HG03342 (cell line): ENCODE data around the gene FOXD1.

ENCODE experiments used
- ATAC-seq: cut with Tn5 transposase; IDR thresholded peaks from one replicate; pipeline ENCODE4 v1.9.1; 2021; ENCODE audit warnings: mild to moderate bottlenecking, moderate library complexity; ENCODE audit not compliant: unreplicated experiment

The FOXD1 gene

DNA sequence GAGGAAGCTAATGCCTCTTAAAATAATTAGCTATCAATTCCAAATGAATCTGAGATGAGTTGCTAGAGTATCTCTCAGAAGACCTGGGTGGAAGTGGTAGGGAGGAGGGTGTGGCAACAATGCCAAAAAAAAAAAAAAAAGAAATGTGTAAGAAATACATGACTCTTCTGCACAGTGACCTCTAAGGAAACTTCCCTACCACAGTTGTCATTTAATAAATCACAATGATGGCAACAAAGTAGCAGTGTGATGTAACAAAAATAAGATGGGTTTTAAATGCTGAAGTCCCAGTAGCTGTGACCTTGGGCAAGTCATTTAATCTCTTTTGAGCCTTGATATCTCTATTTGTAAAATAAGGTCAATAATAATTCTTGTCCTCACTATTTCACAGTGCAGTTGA, 7.2 kb downstream of the FOXD1 start:
- ATAC-seq: no peak

GRCh38 chr5:73440262-73440661, 8.3 kb downstream of the FOXD1 start:
- no peak for ATAC-seq

DNA sequence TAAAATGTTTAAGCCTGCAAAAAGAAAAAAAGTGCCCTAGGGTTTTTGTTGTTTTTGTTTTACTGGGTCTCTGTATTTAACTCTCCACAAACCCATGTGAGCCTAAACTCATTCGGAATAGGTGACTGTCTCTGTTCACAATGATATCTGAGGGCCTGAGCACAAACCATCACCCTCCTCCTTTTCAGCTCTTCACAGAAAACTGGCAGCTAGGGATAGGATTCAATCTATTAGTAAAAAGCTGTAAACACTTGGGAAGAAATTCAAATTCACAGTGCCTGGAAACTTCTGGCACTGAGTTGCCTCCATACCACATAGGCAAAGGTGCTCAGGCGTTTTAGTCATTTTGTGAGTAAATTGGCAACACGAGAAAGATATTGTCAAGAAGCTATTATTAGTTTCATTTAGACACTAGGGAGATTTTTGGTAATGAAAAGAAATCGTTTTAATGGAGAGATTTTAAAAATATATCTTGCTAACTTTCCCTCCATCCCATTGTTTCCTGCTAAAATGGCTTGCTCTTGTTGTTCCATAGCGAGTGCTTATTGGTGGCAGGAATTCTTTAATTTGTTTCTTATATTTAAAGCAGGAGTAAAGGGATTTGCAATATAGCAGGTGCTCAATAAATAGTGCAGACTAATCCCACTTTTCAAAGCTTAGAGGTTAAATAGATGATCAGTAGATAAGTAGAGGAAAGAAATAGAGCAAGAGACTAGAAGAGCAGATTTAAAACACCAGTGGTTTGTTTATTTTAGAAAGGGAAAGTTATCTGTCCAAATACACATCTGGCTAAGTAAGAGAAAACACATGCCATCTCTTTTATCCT, 9.7 kb downstream of the FOXD1 start:
- no peak for ATAC-seq

DNA sequence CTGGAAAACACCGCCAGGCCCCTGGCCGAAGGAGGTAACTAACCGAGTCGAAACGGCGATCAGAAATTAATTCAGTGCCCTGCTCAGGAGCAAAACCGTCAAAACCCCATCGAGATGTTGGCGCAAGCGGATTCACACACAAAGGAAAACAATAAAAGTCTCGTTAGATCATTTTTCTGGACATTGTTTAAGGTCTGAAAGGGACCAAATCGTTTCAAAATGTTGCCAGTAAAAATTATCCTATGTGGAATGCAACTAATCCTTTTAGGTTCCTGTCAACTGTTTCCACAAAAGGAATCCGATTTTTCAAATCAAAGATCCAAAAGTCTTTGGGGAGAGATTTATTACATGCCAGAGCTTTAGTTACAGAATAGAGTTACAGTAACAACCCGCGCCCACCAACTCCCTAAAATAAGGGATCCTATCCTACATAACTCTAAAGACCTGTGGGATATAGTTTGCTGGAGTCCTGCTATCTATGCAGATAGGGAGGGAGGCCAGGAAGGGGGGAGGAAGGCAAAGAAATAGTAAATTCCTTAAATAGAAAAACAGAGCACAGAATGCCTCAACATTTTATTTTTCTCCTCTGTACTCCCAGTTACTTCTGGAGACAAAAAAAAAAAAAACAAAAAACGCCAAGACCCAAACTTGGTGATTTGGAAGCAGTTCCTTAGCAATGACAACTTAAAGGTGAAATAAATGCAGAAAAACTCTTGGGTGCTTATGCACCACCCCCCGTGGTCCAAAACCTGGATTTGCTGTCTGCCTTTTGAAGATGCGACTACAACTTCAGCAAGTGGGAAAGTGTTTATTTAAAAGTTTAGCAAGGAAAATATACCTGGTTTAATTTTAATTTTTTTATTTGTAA, 10.6 kb downstream of the FOXD1 start:
- ATAC-seq: no peak

GRCh38 chr5:73437101-73437776, 11.3 kb downstream of the FOXD1 start:
- no peak for ATAC-seq

GRCh38 chr5:73436535-73437100, 12.0 kb downstream of the FOXD1 start:
- ATAC-seq: no peak

GRCh38 chr5:73435759-73436534, 12.6 kb downstream of the FOXD1 start:
- ATAC-seq: no peak

DNA sequence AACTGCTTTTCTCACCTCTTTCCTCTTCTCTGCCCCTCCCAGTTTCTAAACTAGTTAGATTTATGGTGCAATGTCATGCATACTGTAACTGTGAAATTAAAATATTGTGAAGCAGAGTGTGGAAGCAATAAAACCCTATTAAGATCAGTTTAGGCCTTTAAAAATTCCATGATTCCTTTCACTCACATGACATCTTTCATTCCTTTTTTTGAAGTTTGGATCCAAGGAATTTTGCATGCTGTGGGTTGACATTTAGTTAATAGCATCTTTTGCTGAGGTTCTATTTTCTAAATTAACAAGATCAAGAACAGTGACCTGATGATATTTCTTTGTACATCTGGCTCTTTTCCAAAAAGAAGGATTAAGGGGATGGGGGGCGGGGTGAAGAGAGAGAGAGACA, 13.7 kb downstream of the FOXD1 start:
- no peak for ATAC-seq

GRCh38 chr5:73434461-73434860, 14.1 kb downstream of the FOXD1 start:
- no peak for ATAC-seq

DNA sequence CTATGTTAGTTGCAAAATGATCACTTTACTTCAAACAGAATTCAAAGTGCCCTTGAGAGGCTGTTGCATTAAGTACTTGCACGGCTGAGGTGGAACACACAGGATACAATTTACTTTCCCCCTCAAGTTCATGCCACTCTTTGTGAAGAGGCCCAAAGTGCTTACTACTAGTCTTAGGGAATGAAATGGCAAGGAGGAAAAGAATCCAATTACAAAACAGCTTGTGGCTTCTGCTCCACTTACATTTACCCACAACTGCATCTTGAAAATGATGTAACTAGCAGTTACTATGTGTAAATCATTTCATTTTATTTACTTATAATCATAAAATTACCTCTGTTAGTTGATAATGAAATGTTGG, 14.6 kb downstream of the FOXD1 start:
- ATAC-seq: no peak

GRCh38 chr5:73433272-73433981, 15.2 kb downstream of the FOXD1 start:
- no peak for ATAC-seq

DNA sequence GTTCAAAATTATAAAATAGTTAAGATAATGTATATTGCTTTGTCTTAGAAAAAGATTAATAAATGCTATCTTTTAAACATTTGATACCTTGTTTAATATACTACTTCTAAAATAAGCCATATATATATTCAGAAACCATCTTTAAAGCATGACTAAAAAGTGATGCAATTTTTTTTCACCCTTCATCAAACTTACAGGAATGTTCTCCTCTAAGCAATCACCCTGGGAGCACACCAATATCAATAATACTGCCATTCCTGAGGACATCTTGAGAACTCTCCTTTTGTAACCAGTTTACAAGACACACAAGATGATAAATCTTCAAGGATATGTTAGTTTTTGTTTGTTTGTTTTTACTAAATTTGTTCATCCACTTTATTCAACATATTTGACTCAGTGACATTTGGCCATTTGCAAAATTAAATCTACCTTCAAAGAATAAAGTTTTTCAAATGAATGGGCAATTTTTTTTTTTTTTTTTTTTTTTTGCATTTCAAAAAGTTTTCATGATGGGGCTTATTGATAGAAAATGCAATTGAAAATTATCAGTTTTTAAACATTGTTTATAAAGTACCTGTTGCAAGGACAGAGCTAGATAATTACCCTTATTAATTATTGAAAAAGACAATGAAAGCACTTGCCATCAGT, 17.2 kb downstream of the FOXD1 start:
- no peak for ATAC-seq

DNA sequence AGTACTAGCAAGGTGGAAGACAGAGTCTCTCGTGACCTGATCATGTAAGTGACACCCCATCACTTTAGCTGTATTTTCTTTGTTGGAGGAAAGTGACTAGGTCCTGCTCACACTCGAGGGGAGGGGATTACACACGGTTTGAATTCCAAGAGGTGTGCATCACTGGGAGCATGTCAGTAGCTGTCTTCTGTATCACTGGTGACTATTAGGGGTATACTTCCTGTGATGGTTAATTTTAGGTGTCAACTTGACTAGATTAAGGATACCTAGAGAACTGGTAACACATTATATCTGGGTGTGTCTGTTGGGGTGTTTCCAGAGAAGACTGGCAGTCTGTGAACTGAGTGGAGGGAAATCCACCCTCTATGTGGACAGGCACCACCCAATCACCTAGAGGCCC, 22.5 kb downstream of the FOXD1 start:
- ATAC-seq: no peak

DNA sequence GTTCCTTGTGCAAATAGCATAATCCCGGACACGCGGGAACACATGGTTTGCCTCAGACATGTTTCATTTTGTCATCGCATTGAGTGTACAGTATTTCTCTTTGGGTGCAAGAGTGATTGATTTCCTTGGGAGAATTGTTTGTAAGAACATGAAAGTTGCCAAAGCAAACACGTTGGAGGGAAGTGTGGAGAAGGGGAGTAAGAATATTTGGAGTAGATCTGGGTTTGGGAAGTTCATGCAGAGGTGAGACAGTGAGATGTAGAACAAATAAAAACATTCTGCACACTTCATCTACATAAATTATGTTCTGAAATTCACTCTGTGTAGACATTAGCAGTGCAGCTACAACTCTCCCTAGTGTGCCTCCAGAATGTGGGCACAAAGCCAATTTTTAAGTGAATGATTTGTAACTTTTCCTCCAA, 24.0 kb downstream of the FOXD1 start:
- ATAC-seq: no peak

GRCh38 chr5:73422164-73422563, 26.4 kb downstream of the FOXD1 start:
- ATAC-seq: no peak

DNA sequence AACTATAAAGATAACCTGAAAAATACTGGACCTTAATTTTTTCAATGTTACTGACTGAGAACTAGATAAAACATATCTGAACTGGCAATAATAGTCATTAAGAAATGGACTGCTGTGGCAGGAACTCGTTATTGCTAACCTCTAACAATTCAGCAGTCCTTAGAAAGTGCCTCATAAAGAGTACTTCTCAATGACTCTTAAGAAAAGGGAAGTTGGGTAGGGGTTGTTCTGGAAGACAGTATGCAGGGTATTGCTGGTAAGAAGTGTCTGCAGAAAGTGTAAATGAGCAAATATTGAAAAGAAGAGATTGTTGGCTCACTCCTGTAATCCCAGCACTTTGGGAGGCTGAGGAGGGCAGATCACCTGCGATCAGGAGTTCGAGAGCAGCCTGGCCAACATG, 27.9 kb downstream of the FOXD1 start:
- ATAC-seq: no peak

DNA sequence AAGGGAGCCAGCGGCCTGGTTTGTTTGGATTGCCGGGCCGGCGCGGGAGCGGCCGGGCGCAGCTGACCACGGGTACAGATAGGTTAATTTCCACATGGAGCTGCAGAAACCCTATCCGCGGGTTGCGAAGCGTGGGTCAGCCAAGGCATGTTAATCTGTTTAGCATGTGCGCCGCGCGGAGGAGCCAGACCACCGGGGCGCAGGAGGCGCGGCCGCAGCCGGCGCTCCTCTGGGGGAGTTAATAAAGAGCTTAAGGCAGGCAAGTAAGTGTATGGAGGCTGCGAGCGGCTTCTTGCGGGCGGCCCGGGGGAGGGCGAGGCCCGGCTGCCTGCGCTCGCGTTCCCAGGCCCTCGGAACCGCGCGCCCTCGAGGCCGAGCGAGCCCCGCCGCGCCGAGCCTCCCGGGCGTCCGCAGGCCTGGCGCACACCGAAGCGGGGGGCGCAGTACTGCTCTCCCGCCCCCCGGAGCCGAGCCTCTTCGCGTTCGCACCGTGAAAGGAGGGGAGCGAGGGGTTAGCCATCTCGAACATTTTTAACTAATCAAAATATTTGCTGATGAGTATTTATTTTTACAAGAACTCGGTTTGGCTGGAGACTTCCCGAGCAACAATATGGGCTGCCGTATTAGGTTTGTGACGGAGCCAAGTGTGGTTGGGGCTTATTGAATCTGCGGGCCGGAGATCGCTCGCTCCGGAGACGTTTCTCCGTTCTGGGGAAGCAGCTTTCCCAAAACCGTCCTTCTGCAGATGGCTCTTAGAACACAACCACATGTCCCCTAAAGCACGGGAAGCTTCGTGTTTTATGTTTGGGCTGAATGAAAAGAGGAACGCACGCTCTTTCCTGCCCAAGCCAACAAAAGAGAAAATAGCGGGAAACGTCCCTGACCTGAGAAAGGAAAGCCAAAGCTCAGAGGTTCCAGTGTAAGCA, 28.8 kb downstream of the FOXD1 start:
- ATAC-seq: no peak

DNA sequence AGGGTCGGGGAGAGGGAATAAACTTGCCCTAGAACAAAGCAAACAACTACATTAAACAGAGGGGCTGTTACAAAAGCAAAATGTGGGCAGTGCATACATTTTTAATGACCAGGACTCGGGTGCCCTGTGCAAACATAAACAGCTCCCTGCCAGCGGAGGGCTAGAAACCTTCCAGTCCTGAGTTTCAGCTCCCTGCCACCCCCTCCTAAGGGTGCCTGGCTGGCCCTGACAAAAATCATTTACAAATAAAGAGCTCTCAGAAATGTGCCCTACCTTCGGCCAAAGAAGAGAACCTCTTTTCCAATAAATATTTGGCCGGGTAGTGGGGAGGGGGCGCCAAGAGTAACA, 29.5 kb downstream of the FOXD1 start:
- ATAC-seq: no peak
